Loucy (cell line): ENCODE results near the gene PI4KA.

Experiments used
- CTCF ChIP-seq: fragments of 200-600 bp; sonication (generic); conservative IDR thresholded peaks from 2 replicates; pipeline ENCODE4 v1.5.1; 2014; ENCODE audit warnings: mild to moderate bottlenecking, antibody characterized with exemption, low read length
- EZH2phosphoT487 ChIP-seq: fragments of 200-600 bp; IDR thresholded peaks from 2 replicates; pipeline ENCODE4 v1.6.1; 2018; ENCODE audit warnings: antibody characterized with exemption, mild to moderate bottlenecking, moderate library complexity, borderline replicate concordance

DNA sequence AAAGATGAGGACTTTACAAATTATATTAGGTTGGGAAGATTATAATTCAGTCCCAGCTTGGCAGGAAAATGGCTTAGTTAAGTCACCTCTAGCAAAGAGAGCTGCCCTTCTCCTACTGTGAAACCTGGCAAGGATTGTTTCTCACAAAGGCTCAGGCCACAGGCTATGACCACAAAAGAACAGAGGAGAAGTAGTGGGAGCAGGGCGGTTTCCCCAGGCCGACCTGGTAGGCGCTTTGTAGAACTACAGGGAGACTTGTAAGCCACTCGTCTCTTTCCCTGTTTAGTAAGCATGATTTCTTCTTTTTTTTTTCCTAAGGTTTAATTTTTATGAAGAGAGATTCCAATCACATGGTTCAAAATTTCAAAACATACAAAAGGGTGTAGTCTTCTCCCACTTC lies 4.8 kb upstream of the PI4KA start:
- TF ChIP-seq CTCF, result no peak
- TF ChIP-seq EZH2phosphoT487, result no peak
